ENCODE measurements around the gene DOCK6.

Gene DOCK6

DNA sequence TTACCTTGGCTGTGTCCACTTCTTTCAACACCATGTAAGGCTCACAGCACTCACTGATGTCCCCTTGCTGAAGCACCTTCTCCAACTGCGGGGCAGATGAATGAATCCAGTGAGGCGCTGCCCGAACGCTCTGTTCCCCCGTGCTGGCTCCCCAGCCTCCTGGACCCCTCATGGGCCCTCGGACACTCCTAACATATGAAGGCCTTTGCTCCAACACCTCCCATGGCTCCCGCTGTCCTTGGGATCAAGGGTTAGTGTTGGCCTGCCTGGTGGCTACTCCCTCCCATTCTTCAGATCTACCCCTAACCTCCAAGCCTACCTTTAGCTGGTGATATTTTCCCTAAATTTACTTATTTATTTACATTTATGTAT is 18.5 kb downstream of the DOCK6 start:
- no peak for DNase-seq (ENCODE audit: low spot score)
- Histone ChIP-seq H3K27me3 (ENCODE audit: insufficient read depth, poor library complexity, severe bottlenecking) (no peaks in the 10 kb centered on the region), H3K9me3 (ENCODE audit: severe bottlenecking) (peaks cover 1% of the 10 kb centered on the region), H3K4me1 (ENCODE audit: insufficient read depth, poor library complexity, severe bottlenecking) (no peaks in the 10 kb centered on the region), H3K36me3 (ENCODE audit: low read depth) (peaks cover 65% of the 10 kb centered on the region), H3K27ac (ENCODE audit: poor library complexity, severe bottlenecking) (no peak overlapping the region), H3K4me3 (ENCODE audit: severe bottlenecking) (no peak overlapping the region)
- no peak for ATAC-seq (ENCODE audit: low read depth)
- TF ChIP-seq, protein P1, sequence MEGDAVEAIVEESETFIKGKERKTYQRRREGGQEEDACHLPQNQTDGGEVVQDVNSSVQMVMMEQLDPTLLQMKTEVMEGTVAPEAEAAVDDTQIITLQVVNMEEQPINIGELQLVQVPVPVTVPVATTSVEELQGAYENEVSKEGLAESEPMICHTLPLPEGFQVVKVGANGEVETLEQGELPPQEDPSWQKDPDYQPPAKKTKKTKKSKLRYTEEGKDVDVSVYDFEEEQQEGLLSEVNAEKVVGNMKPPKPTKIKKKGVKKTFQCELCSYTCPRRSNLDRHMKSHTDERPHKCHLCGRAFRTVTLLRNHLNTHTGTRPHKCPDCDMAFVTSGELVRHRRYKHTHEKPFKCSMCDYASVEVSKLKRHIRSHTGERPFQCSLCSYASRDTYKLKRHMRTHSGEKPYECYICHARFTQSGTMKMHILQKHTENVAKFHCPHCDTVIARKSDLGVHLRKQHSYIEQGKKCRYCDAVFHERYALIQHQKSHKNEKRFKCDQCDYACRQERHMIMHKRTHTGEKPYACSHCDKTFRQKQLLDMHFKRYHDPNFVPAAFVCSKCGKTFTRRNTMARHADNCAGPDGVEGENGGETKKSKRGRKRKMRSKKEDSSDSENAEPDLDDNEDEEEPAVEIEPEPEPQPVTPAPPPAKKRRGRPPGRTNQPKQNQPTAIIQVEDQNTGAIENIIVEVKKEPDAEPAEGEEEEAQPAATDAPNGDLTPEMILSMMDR (IDR thresholded peaks at IDR 0.05; ENCODE audit: poor library complexity, severe bottlenecking): no peak

- TF ChIP-seq, protein P1 (IDR thresholded peaks at IDR 0.05; ENCODE audit: poor library complexity, severe bottlenecking): peak; percentile 91
- DNase-seq (ENCODE audit: low spot score): no peak
- Histone ChIP-seq H3K4me3 (ENCODE audit: severe bottlenecking) (no peak overlapping the region), H3K27ac (ENCODE audit: poor library complexity, severe bottlenecking) (no peak overlapping the region), H3K36me3 (ENCODE audit: low read depth) (peaks cover 67% of the 10 kb centered on the region), H3K9me3 (ENCODE audit: severe bottlenecking) (peaks cover 3% of the 10 kb centered on the region), H3K27me3 (ENCODE audit: insufficient read depth, poor library complexity, severe bottlenecking) (no peaks in the 10 kb centered on the region), H3K4me1 (ENCODE audit: insufficient read depth, poor library complexity, severe bottlenecking) (no peaks in the 10 kb centered on the region)
- ATAC-seq (ENCODE audit: low read depth): peak; percentile 91
Observed at GRCh38 chr19:11242864-11243797, 19.2 kb downstream of the DOCK6 start.

DNA sequence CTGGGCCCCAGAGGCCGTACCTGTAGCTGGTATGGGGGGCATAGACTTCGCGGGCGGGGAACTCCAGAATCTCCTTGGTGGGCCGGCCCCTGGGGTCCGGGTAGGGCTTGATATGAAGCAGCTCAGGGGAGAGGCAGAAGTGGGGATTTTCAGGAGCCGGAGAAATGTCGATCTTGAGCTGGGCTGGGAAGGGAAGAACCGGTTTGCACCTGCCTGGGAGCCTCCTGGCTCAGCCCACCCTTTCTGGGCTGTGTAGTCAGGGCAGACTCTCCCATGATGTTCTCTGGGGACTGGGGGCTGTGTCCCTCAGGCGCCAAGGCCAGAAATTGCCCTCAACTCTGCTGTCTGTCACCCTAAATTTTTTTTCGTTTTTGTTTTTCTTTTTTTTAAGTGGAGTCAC is 20.3 kb downstream of the DOCK6 start:
- no peaks in the 10 kb centered on the region for H3K27me3 ChIP-seq (ENCODE audit: insufficient read depth, poor library complexity, severe bottlenecking)
- peaks cover 3% of the 10 kb centered on the region for H3K9me3 ChIP-seq (ENCODE audit: severe bottlenecking)
- peaks cover 58% of the 10 kb centered on the region for H3K36me3 ChIP-seq (ENCODE audit: low read depth)
- no peaks in the 10 kb centered on the region for H3K4me1 ChIP-seq (ENCODE audit: insufficient read depth, poor library complexity, severe bottlenecking)
- no peak for ATAC-seq (ENCODE audit: low read depth)
- no peak overlapping the region for H3K4me3 ChIP-seq (ENCODE audit: severe bottlenecking)
- TF ChIP-seq, protein P1 (IDR thresholded peaks at IDR 0.05; ENCODE audit: poor library complexity, severe bottlenecking): no peak
- no peak overlapping the region for H3K27ac ChIP-seq (ENCODE audit: poor library complexity, severe bottlenecking)
- DNase-seq (ENCODE audit: low spot score): no peak

DNA sequence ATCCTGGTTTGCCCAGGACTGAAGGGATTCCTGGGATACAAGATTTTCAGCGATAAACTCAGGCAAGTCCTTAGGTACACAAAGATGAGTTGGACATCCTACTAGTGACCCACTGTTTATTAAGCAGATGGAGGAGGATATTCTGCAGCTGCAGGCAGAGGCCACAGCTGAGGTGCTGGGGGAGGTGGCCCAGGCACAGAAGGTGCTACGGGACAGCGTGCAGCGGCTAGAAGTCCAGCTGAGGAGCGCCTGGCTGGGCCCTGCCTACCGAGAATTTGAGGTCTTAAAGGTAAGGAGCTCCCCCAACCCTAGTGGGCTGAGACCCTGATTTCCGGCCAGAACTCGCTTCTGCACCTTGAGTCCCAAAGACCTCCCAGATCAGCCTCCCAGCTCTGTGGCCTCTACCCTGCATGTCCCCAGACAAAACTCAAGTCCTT is 22.3 kb downstream of the DOCK6 start:
- Histone ChIP-seq H3K27me3 (ENCODE audit: insufficient read depth, poor library complexity, severe bottlenecking) (no peaks in the 10 kb centered on the region), H3K4me3 (ENCODE audit: severe bottlenecking) (no peak overlapping the region), H3K9me3 (ENCODE audit: severe bottlenecking) (peaks cover 3% of the 10 kb centered on the region), H3K4me1 (ENCODE audit: insufficient read depth, poor library complexity, severe bottlenecking) (no peaks in the 10 kb centered on the region), H3K36me3 (ENCODE audit: low read depth) (peaks cover 54% of the 10 kb centered on the region), H3K27ac (ENCODE audit: poor library complexity, severe bottlenecking) (no peak overlapping the region)
- TF ChIP-seq, protein P1 (IDR thresholded peaks at IDR 0.05; ENCODE audit: poor library complexity, severe bottlenecking): no peak
- no peak for DNase-seq (ENCODE audit: low spot score)
- ATAC-seq (ENCODE audit: low read depth): no peak

Measured in RWPE2 (cell line).